ENCODE results near the gene MAST4. TPM values are rescaled to one million over a fixed set of nuclear protein-coding genes. Genes with fewer than 3 reads are reported as not detected.

The MAST4 gene
- total and polyA plus RNA-seq, 2 of the 8 experiments (the other 6 are each of a cell fraction or from before 2014, with no cell fraction given): 1.5 to 2.6 TPM

GRCh38 chr5:66824476-66824875 lies 228.3 kb downstream of the MAST4 start (continued):
- TF ChIP-seq CHD7 (IDR thresholded peaks at IDR 0.05; ENCODE audit: insufficient replicate concordance, low read length) (no peak), JUND (IDR thresholded peaks at IDR 0.05; ENCODE audit: low read length) (no peak), FOSL1 (IDR thresholded peaks at IDR 0.05; ENCODE audit: insufficient read depth, low read depth, low read length) (no peak)

Data from H1 (cell line).